Esophagus muscularis mucosa (tissue), 4 donors: ENCODE data around the gene FAM98C.
A peak's percentile ranks its signal among the peaks of the same experiment; 100 is the strongest.

Experiments used
- CTCF ChIP-seq, 3 experiments: fragments of 200-600 bp in 2 of 3; fragments of 450-650 bp in 1 of 3; sonication (generic) in 2 of 3; IDR thresholded peaks; one replicate each; pipeline ENCODE4 v1.5.1; 2017 to 2019; ENCODE audit warnings: antibody characterized with exemption in 3 of 3, mild to moderate bottlenecking in 2 of 3, moderate library complexity in 1 of 3
- EP300 ChIP-seq: sonication (generic); formaldehyde crosslinking; IDR thresholded peaks from one replicate; pipeline ENCODE4 v1.6.1; 2017; ENCODE audit warnings: antibody characterized with exemption
- POLR2A ChIP-seq: fragments of 450-650 bp; IDR thresholded peaks from one replicate; pipeline ENCODE4 v1.6.1; 2017; ENCODE audit warnings: antibody characterized with exemption, moderate library complexity, mild to moderate bottlenecking, low read depth
- POLR2AphosphoS5 ChIP-seq, 2 donors: sonication (generic); formaldehyde crosslinking; IDR thresholded peaks; one replicate each; pipeline ENCODE4 v1.6.1; 2017; ENCODE audit warnings: antibody characterized with exemption in 2 of 2

GRCh38 chr19:38402967-38403674 lies at the start of gene FAM98C:
- TF ChIP-seq CTCF (IDR thresholded peaks at IDR 0.05) (peak; percentile 97 to 99 (median 98)), EP300 (no peak), POLR2AphosphoS5 (IDR thresholded peaks at IDR 0.05) (peak; percentile 69 to 82), POLR2A (no peak)
